ENCODE results near the gene CPNE9.
"Not testable (repeated sequence)": the region's sequence is repeated elsewhere in the genome, so short reads cannot be mapped to it uniquely, and the experiment has no call there.

The CPNE9 gene

DNA sequence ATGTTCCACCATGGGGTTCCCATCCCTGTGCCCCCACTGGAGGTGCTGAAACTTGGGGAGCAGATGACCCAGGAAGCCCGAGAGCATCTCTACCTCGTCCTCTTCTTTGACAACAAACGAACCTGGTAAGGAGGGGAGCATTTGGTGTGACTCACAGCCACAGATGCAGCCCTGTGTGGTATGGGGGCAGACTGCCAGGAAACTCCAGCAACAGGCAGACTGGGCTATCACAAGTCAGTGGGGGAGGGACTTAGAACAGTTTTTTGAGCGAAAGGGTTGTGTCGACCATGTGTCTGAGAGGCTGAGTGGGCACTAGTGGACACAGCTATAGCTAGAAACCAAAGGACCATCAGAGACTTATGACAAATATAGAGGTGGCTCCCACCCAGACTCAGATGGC lies 42.7 kb downstream of the CPNE9 start:
- no peak for DNase-seq (ENCODE audit: low read depth)

DNA sequence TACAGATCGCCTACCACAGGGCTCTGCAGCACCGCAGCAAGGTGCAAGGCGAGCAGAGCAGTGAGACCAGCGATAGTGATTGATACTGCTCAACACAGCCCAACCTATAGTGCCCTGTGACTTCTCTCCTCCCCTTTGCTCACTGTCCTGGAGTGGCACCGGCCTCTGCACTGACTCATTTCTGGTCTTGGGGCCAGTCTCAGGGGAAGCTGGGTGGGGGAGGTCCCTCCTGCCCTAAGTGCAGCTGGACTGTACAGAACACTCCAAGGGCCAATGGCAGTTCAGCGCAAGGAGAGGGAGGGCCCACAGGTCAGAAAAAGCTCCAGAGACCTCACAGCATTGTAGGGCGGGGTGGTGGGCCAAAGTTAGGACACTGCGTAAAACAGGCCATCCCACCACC lies 43.6 kb downstream of the CPNE9 start:
- no peak for DNase-seq (ENCODE audit: low read depth)

DNA sequence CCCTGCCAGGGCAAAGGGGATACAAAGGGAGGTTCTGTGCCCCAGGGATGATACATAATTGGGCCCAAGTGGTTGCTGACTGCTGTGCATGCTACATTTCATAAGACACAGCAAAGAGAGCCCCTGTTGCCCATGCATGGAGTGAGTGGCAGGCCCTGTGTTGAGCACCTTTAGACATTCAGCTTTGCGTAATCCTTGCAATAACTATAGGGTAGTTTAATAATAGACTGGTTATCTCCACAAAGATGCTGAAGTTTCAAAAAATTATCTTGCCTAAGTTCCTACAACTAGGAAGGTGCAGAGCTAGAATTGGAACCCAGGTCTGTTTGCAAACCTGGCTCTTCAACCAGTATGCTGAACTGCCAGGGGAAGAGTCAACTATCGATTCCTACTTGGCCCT lies 44.4 kb downstream of the CPNE9 start:
- no peak for DNase-seq (ENCODE audit: low read depth)

DNA sequence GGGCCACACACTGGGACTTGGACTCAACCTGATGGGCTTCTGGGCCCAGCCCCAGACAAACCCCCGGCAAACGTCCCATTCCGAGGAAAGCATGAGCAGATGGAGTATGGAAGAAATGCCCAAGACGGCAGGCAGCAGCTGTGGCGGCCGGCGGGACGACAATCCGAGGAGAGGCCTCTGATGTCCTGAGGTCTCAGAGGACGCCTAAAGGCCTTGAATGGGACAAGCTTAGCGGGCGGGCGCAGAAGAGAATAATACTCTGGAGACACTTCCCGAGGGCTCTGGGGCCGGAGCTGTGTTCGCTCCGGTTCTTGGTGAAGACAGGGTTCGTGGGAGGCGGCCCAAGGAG lies 45.6 kb downstream of the CPNE9 start:
- no peak for DNase-seq (ENCODE audit: low read depth)

DNA sequence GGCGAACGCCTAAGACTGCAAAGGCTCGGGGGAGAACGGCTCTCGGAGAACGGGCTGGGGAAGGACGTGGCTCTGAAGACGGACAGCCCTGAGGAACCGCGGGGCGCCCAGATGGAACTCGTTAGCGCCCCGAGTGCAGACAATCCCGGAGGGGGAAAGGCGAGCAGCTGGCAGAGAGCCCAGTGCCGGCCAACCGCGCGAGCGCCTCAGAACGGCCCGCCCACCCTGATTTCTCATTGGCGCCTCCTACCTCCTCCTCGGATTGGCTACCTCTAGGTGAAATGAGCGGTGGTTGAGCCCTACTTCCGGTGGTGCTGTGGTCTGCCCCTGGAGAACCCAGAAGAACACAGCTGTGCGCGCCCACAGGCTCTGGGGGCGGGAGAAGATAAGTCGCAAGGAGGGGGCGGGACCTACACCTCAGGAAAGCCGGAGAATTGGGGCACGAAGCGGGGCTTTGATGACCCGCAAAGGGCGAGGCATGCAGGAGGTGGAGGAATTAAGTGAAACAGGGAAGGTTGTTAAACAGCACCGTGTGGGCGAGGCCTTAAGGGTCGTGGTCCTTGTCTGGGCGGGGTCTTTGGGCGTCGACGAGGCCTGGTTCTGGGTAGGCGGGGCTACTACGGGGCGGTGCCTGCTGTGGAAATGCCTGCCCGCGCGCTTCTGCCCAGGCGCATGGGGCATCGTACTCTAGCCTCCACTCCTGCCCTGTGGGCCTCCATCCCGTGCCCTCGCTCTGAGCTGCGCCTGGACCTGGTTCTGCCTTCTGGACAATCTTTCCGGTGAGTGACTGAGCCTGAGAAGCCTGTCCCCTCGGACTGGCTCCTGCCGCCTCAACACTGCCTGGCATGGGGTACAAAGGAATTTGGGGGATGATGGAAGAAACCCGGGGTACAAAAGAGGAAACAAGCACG lies 46.3 kb downstream of the CPNE9 start, which contains the start of gene OGG1:
OGG1 (plus strand) TSS at position 308 of the 911 bp plus-strand sequence; CDS start at position 643, 335 bp downstream.
- peak; percentile 93 for DNase-seq (ENCODE audit: low read depth)

DNA sequence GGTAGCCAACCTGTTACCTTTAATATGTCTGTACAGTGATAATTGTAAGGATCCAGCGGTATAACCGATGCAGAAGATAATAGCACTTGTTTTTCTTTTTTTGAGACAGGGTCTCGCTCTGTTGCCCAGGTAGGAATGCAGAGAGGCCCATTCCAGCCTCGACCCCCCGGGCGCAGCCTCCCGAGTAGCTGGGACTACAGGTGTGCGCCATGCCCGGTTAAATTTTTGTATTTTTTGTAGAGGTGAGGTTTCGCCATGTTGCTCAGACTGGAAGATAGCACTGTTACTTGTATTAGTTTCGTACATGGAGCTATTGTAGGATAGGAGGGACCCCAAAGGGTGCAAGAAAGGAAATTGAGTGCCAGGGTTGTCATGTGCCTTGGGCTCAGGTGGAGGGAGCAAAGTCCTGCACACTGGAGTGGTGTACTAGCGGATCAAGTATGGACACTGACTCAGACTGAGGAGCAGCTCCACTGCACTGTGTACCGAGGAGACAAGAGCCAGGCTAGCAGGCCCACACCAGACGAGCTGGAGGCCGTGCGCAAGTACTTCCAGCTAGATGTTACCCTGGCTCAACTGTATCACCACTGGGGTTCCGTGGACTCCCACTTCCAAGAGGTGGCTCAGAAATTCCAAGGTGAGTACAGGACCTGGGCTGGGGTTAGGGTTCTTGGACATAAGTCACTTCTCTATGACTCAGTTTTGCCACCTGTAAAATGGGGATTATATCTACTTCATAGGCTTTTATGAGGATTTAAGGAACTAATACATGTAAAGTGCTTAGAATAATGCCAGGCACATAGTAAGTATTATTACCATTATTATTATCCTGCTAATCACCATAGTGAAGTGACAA lies 47.2 kb downstream of the CPNE9 start:
- DNase-seq (ENCODE audit: low read depth) = no peak

DNA sequence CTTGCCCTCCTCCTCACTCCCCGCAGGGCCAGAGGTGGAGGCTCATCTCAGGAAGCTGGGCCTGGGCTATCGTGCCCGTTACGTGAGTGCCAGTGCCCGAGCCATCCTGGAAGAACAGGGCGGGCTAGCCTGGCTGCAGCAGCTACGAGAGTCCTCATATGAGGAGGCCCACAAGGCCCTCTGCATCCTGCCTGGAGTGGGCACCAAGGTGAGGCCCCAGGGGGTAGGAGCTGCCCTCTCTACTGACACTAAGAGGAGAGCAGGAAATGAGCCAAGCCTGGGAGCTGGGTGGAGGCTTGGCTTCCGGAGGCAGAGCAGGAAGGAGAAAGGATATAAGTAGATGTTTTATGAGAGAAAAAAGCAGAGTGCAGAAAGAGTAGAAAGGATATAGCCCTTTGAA lies 51.0 kb downstream of the CPNE9 start:
- DNase-seq (ENCODE audit: low read depth) = no peak

DNA sequence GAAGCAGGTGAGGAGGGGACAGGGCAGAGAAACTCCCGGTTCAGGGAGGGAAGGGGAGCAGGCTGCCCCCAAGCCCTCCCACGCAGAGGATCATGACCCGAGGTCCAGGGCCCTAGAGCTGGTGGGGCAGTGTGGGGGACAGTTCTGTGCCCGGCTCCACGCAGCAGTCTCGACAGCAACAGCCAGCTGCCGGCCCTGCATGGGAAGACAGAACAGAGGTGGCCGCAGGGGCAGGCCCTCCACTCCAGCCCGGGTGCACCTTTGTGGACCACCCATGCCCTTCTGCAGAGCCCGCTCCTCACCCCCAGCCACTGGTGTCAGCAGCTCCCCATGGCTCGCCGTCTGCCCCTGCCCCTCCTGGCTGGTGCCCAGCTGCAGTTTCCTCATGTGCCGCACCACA lies 53.8 kb downstream of the CPNE9 start:
- no peak for DNase-seq (ENCODE audit: low read depth)

DNA sequence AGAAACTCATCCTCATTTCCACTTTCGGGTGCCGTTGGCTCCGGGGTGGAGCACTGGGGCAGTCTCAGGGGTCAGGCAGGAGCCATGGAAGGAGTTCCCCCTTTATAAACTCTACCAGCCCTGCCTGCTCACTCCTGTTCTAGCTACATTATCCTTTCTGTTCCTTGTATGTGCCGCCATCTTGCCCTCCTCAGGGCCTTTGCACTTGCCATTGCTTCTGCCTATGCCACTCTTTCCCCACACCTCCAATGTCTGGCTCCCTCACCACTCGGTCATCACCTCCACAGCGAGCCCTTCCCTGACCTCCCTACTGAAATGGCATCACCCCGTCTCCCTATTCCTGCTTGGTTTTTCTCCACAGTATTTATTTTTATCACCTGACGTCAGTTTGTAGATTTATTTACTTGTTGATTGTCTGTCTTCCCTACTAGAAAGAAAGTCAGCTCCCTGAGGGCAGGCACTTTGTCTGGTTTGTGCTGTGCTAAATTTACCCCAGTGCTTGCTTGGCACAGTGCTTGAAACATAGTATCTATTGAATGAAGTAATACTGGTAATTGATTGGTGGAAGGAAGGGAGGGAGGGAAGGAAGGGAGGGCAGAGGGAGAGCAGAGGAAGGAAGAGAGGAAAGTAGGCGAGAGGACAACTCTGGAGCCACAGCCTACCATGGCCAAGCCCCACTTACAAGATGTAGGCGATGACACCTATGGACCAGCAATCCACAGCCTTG lies 57.3 kb downstream of the CPNE9 start:
- no peak for DNase-seq (ENCODE audit: low read depth)

DNA sequence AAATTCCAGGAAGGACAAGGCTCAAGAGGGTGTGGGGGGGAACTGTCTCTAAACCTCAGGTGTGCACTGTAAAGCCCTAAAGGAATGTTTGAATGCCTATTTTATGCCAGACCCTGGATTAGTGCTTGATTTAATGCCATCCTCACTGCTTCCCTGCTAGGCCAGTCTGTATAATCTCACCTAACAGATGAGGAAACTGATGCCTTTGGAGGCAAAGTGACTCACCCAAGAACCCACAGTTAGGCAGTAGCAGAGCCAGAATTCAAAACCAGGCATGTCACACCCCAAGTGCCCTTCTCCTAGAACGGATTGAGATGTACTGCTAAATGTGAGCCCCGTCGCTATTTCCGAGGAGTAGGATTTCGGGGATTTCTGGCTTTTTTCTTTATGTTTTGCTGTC lies 58.3 kb downstream of the CPNE9 start:
- no peak for DNase-seq (ENCODE audit: low read depth)

DNA sequence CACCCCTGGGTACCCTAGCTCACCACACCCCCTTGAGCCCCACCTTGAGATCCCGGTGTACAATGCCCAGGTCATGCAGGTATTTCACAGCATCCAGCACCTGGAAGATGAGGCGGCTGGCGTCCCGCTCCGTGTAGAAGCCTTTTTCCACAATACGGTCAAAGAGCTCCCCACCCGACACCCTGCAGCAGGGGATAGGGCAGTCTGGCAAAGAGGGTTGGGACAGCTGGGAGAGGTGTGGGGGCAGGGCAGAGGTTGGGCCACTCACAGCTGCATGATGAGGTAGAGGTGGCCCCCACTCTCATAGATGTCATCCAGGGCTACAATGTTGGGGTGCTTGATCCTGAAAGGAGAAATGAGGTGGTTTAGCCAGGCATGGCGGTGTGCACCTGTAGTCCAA lies 59.2 kb downstream of the CPNE9 start:
- no peak for DNase-seq (ENCODE audit: low read depth)

DNA sequence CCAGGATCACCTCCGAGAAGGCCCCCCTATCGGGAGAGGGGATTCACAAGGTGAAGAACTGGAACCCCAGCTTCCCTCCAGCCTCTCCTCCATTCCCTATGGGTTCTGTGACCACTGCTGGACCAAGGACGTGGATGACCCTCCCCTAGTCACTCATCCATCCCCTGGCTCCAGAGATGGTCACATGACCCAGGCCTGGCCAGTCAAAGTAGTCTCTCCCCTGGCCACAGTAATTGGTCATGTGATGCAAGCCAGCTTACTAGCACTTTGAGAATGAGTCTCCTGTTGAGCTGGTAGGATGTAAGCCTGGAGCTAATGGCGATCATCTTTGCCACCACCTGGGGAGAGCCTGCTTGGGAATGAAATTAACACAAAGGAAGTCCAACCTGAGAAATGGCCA lies 62.2 kb downstream of the CPNE9 start:
- no peak for DNase-seq (ENCODE audit: low read depth)

DNA sequence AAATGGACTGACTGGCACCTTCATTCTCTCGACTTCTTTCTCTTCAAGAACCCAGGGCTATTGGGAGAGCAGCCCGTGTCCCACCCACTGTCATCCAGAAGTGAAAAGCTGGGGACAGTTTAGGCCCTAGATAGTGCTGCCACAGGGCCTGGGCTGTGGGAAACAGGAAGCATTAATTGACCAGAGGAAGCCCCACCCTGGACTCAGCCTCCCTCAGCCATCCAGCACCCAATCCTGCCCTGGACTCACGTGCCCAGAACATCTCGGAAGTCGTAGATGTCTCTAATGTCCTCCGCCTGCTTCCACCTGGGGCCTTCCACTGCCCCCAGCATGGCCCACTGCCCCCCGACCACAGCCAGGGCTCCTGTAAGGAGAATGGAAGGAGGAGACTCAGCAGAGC lies 63.8 kb downstream of the CPNE9 start:
- DNase-seq (ENCODE audit: low read depth) = no peak

DNA sequence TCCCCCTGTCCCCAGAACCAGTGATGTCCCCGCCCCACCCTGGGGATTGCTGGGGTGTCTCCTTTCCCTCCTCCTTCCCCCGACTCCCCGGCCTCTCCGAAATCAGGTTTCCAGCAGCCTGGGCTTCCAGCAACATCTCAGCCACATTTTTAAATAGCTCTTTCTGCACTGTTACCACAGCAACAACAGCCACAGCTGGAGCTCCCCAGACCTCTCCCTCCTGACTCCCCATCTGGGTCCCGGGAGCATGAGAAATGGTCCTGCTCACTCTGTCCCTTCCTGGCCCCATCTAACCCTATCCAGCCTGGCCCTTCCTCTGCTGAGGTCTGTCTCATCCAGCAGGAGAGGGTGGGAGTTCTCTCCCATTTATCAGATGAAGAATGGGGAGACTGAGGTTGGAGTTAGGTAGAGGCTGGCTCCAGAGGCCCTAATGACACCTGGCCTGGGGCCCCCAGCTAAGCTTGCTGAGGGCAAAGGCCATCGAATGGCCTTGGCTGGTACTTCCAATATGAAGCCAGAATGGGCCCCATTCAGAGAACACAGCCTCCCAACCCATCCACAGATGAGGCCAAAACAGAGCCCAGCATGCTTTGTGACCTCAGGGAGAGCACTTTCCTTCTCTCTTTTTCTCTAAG lies 64.6 kb downstream of the CPNE9 start:
- DNase-seq (ENCODE audit: low read depth) = no peak

DNA sequence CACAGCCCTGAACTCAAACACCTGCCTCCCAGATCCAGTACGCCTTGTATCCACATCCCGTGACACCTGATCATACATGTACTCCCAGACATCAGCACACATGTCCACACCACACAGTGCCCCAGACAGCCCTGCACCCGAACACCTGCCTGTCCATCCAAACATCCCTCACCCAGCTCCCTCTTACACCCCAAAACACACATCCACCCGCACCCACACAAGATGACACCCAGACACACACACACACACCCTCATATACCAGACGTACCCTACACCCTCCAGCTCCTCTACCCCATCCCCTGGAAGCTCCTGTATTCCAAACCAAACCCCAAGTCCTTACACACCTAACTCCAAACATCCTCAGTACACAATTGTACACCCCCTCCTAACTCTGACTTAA lies 65.4 kb downstream of the CPNE9 start:
- no peak for DNase-seq (ENCODE audit: low read depth)

DNA sequence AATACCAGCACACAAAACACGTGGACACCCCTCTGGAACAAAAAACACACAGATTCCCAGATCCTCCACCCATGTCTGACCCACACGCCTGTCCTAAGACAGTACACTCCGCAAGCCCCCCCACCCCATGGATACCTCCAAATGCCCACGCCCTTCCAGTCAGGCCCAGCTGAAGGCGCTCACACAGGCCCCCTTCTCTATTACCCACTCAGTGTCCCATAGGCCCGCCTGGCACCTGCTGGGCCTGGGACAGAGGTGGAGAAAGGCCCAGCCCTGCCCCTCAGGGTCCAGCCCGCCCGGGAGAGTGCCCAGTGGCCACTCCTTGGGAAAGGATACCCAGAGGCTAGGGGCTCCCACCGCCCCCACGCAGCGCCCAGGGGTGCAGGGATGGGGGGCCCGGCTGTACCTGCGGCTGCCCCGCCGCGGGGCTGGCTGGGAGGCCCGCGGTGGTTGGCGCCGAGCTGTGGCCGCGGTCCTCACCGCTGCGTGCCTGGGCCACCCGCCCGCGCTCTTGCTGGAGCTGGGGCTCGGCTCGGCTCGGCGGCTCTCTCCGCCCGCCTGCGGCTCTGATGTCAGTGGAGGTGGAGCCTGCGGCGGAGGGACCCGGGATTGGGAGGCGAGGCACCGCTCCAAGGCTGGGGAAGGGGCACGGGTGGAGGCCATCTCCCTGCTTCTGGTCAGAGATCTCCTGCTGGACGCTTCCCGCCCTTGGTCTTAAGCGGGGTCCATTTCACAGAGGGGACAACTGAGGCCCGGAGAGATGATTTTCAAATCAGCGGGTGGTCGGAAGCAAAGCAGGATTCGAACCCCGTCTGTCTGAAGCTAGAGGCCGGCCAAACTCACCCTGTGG lies 66.0 kb downstream of the CPNE9 start, which contains the start of gene CAMK1:
CAMK1 (minus strand) TSS at position 522 of the 850 bp plus-strand sequence. CDS start 2,198 bp downstream, outside the sequence.
- DNase-seq (ENCODE audit: low read depth) = peak; percentile 52

DNA sequence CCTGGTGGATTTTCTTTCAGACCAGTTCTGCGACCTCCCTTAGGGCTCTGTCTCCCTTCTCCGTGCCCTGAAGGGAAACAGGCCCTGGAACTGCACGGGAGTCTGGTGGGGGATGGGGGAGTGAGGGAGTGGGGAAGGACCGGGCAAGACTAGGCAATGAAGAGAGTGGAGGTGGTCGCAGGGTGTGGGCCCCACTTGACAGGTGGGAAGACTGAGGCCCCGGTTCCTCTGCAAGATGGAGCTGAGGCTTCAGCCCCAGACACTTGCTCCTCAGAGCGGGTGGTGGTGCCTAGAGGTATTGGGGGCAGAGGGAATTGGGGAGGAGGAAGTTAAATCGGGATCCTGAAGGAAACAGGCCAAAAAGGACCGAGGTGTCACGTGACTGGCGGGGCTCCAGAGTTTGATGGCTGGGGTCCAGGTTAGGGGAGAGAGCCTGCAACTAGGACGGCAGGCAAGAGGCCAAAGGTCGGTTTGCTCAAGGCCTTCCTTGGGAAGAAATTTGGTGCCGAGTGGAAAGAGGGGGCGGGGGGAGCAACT lies 66.7 kb downstream of the CPNE9 start:
- no peak for DNase-seq (ENCODE audit: low read depth)

DNA sequence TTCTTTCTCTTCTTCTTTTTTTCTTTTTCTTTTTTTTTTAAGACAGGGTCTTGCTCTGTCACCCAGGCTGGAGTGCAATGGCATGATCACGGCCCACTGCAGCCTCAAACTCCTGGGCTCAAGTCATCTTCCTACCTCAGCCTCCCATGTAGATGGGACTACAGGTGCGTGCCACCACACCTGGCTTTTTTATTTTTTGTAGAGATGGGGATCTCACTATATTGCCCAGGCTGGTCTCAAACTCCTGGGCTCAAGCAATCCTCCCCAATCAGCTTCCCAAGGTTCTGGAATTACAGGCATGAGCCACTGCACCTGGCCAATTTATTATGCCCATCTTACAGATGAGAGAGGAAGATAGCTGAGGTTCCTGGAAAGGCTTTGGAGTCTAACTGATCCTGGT lies 67.4 kb downstream of the CPNE9 start:
- DNase-seq (ENCODE audit: low read depth) = not testable (repeated sequence)

DNA sequence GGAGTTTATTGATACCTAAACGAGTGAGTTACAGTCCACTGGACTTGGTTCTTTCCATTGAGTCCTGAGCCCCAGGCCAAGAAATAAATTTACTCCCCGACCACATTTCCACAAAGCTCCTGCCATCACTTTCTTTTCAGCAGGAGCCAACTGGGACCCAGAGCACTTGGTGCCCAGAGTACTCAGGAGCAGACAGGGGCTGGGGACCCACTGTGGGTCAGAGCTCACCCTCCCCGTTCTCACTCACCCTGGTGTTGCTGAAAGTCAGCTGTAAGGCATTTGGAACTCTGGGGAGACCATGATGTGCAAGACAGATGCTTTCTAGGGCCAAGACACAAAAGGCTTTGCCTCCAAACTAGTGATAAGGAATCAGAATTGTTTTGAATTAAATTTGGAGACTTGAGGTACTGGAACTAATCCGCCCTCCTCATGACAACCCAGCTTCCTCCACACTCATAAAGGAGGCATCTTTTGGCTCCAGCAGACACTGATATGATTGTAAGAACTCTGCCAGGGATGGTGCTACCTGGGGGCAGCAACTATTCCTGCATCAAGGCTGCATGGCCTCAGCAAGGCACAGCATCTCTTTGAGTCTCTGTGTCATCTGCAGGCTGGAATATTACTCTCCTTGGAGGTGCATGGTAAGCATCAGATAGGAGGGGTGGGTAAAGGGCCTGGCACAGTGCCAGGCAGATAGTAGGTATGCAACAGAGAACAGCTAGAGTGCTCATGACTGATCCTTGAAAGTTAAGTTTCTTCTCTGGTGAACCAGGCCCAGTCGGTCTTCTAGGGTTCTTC lies 73.5 kb downstream of the CPNE9 start:
- no peak for DNase-seq (ENCODE audit: low read depth)

DNA sequence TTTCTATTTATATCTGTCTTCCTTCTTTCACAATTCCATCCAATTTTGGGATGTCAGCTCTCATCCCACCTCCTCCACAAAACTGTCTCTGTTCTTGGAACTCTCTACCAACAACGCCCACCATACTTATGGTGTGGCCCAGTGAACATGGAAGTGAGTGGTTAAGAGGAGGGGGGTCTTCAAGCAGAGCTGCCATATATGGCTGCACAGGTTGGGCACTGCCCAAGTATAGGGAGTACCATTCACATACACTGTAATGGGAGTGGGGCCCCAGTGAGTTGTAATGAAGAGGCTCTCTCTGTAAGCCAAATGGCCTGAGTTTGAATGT lies 74.0 kb downstream of the CPNE9 start:
- no peak for DNase-seq (ENCODE audit: low read depth)

All from activated T-helper 9 cell treated with anti-CD3 and anti-CD28 coated beads, Interleukin-2, amount 50 U/mL, for 16 hours (primary cell).